DND-41 (cell line): ENCODE results near the gene CTSW.

Experiments used
- ATAC-seq: fragments of 200-7000 bp; cut with Tn5 transposase; 3 replicates; pipeline ENCODE4 v1.9.1; 2021; ENCODE audit warnings: low read depth; ENCODE audit not compliant: insufficient read depth
- DNase-seq: peaks from one replicate; pipeline ENCODE4 v3.0.0-alpha.2; 2020
- H2AFZ ChIP-seq: 2 replicates; pipeline ENCODE4 v1.6.0; 2012; ENCODE audit warnings: low read depth, low read length
- H3K27ac ChIP-seq: 2 replicates; pipeline ENCODE4 v1.5.1; 2012; ENCODE audit warnings: low read length, inconsistent platforms
- H3K27me3 ChIP-seq: fragments of 200-600 bp; sonication (generic); 2 replicates; pipeline ENCODE4 v1.6.0; 2012; ENCODE audit warnings: low read length, mild to moderate bottlenecking, inconsistent platforms; ENCODE audit not compliant: insufficient read depth, poor library complexity
- H3K36me3 ChIP-seq: 2 replicates; pipeline ENCODE4 v1.5.1; 2012; ENCODE audit warnings: low read length, inconsistent platforms; ENCODE audit not compliant: insufficient read depth
- H3K4me1 ChIP-seq: 2 replicates; pipeline ENCODE4 v1.5.1; 2012; ENCODE audit warnings: mild to moderate bottlenecking, low read length; ENCODE audit not compliant: insufficient read depth
- H3K4me2 ChIP-seq: 2 replicates; pipeline ENCODE4 v1.6.0; 2012; ENCODE audit warnings: mild to moderate bottlenecking, moderate library complexity, low read length, inconsistent platforms; ENCODE audit not compliant: insufficient read depth
- H3K4me3 ChIP-seq, 2 experiments: fragments of 200-600 bp in 1 of 2; shearing (Covaris generic) in 1 of 2; 2 replicates each; pipeline ENCODE4 v1.5.1; 2012 to 2016; ENCODE audit warnings: inconsistent platforms in 2 of 2, low read length in 2 of 2, mild to moderate bottlenecking in 2 of 2, low read depth in 1 of 2, moderate library complexity in 1 of 2
- H3K79me2 ChIP-seq: 2 replicates; pipeline ENCODE4 v1.6.0; 2012; ENCODE audit warnings: low read length, inconsistent platforms; ENCODE audit not compliant: insufficient read depth
- H3K9ac ChIP-seq: 2 replicates; pipeline ENCODE4 v1.6.0; 2012; ENCODE audit warnings: low read depth, mild to moderate bottlenecking, inconsistent platforms, low read length, moderate library complexity
- H3K9me3 ChIP-seq: 2 replicates; pipeline ENCODE4 v1.5.1; 2012; ENCODE audit warnings: low read length, moderate library complexity, mild to moderate bottlenecking, inconsistent platforms; ENCODE audit not compliant: insufficient read depth, severe bottlenecking
- H4K20me1 ChIP-seq: 2 replicates; pipeline ENCODE4 v1.6.0; 2012; ENCODE audit warnings: low read length; ENCODE audit not compliant: insufficient read depth
- EZH2 ChIP-seq: IDR thresholded peaks from 3 replicates; pipeline ENCODE4 v1.6.1; 2012; ENCODE audit warnings: borderline replicate concordance, low read depth, mild to moderate bottlenecking, moderate library complexity, low read length, inconsistent platforms; ENCODE audit not compliant: severe bottlenecking
- TF ChIP-seq, protein P1 (sequence below): IDR thresholded peaks from 2 replicates; pipeline ENCODE4 v1.5.1; 2012; ENCODE audit warnings: borderline replicate concordance, low read length, moderate library complexity, mild to moderate bottlenecking; ENCODE audit not compliant: poor library complexity, severe bottlenecking; ENCODE audit errors: extremely low read depth

Gene CTSW

GRCh38 chr11:65928667-65929066 lies 49.0 kb downstream of the CTSW start:
- Histone ChIP-seq H3K4me3 (peak overlapping the region in 1 of 2 experiments; percentile 49; a peak in 1 of 4 replicates), H3K27me3 (no peaks in the 10 kb centered on the region), H3K9me3 (no peaks in the 10 kb centered on the region), H2AFZ (peak overlapping the region; percentile 82), H3K4me1 (peaks cover 30% of the 10 kb centered on the region), H4K20me1 (no peaks in the 10 kb centered on the region), H3K4me2 (peak overlapping the region; percentile 65), H3K36me3 (no peaks in the 10 kb centered on the region), H3K9ac (peak overlapping the region; percentile 59), H3K27ac (peak overlapping the region; percentile 90), H3K79me2 (no peaks in the 10 kb centered on the region)
- DNase-seq (no peak), ATAC-seq (no peak)
- TF ChIP-seq, protein P1, sequence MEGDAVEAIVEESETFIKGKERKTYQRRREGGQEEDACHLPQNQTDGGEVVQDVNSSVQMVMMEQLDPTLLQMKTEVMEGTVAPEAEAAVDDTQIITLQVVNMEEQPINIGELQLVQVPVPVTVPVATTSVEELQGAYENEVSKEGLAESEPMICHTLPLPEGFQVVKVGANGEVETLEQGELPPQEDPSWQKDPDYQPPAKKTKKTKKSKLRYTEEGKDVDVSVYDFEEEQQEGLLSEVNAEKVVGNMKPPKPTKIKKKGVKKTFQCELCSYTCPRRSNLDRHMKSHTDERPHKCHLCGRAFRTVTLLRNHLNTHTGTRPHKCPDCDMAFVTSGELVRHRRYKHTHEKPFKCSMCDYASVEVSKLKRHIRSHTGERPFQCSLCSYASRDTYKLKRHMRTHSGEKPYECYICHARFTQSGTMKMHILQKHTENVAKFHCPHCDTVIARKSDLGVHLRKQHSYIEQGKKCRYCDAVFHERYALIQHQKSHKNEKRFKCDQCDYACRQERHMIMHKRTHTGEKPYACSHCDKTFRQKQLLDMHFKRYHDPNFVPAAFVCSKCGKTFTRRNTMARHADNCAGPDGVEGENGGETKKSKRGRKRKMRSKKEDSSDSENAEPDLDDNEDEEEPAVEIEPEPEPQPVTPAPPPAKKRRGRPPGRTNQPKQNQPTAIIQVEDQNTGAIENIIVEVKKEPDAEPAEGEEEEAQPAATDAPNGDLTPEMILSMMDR: no peak
- TF ChIP-seq EZH2: no peak

GRCh38 chr11:65931773-65932557 lies 52.3 kb downstream of the CTSW start:
- 0 out of 2 replicates have a peak overlapping the region, but pooled peaks have one; percentile 47 for H2AFZ ChIP-seq
- no peaks in the 10 kb centered on the region for H3K9me3 ChIP-seq
- no peaks in the 10 kb centered on the region for H4K20me1 ChIP-seq
- H3K4me2 ChIP-seq: no peak overlapping the region
- no peaks in the 10 kb centered on the region for H3K27me3 ChIP-seq
- no peak overlapping the region for H3K4me3 ChIP-seq
- DNase-seq (no peak), ATAC-seq (no peak)
- no peak for TF ChIP-seq EZH2
- TF ChIP-seq, protein P1: peak; percentile 31
- no peak overlapping the region for H3K27ac ChIP-seq
- no peaks in the 10 kb centered on the region for H3K36me3 ChIP-seq
- H3K4me1 ChIP-seq: peaks cover 29% of the 10 kb centered on the region
- H3K9ac ChIP-seq: no peak overlapping the region
- H3K79me2 ChIP-seq: no peaks in the 10 kb centered on the region

GRCh38 chr11:65932558-65932919 lies 52.9 kb downstream of the CTSW start:
- H3K4me2 ChIP-seq: no peak overlapping the region
- no peaks in the 10 kb centered on the region for H3K79me2 ChIP-seq
- no peak overlapping the region for H3K9ac ChIP-seq
- TF ChIP-seq, protein P1: no peak
- no peak for TF ChIP-seq EZH2
- H4K20me1 ChIP-seq: no peaks in the 10 kb centered on the region
- no peak overlapping the region for H3K4me3 ChIP-seq
- peaks cover 3% of the 10 kb centered on the region for H3K27me3 ChIP-seq
- ATAC-seq: no peak
- DNase-seq: no peak
- no peaks in the 10 kb centered on the region for H3K9me3 ChIP-seq
- no peak overlapping the region for H3K27ac ChIP-seq
- H2AFZ ChIP-seq: 0 out of 2 replicates have a peak overlapping the region, but pooled peaks have one; percentile 47
- H3K36me3 ChIP-seq: no peaks in the 10 kb centered on the region
- peaks cover 23% of the 10 kb centered on the region for H3K4me1 ChIP-seq
